IMR-90 (cell line): ENCODE measurements around the gene SPACDR. TPM values are rescaled to one million over a fixed set of nuclear protein-coding genes. Genes with fewer than 3 reads are reported as not detected.

Source experiments
- ATAC-seq: fragments of 200-7000 bp; cut with Tn5 transposase; 2 replicates; pipeline ENCODE4 v1.9.1; 2020; ENCODE audit warnings: low read depth, mild to moderate bottlenecking, moderate library complexity
- BruUV-seq: library from RNA; stranded (reverse); fragments of 400-500 nt; replicated peaks from 2 replicates; lab custom pipeline; 2021; lab: Mats Ljungman, UMichigan
- CTCF ChIA-PET: fragments of 300-600 bp; formaldehyde crosslinking; extraction: SDS; loops from one replicate; lab custom pipeline; 2021; ENCODE audit warnings: antibody characterized with exemption; lab: Yijun Ruan, JAX
- POLR2A ChIA-PET: fragments of 300-600 bp; sonication (Branson Sonifier 250); formaldehyde crosslinking; loops from one replicate; lab custom pipeline; 2022; ENCODE audit warnings: antibody characterized with exemption; ENCODE audit not compliant: unreplicated experiment; lab: Charles Lee
- DNase-seq: peaks from one replicate; pipeline ENCODE4 v3.0.0; 2013
- H2AFZ ChIP-seq: replicated peaks from 2 replicates; pipeline ENCODE3; 2013; ENCODE audit warnings: low read length, mild to moderate bottlenecking; ENCODE audit not compliant: poor library complexity
- H2AK5ac ChIP-seq: 2 replicates; pipeline ENCODE4 v1.6.1; 2013; ENCODE audit warnings: low read depth, low read length, inconsistent platforms
- H2AK9ac ChIP-seq: replicated peaks from 2 replicates; pipeline ENCODE3; 2013; ENCODE audit warnings: mild to moderate bottlenecking, low read depth, low read length, moderate library complexity; ENCODE audit not compliant: poor library complexity
- H2BK120ac ChIP-seq: 2 replicates; pipeline ENCODE4 v1.6.1; 2013; ENCODE audit warnings: low read depth, low read length, inconsistent platforms
- H2BK15ac ChIP-seq: 3 replicates; pipeline ENCODE4 v1.6.1; 2013; ENCODE audit warnings: low read depth, low read length, inconsistent platforms
- H2BK20ac ChIP-seq: 2 replicates; pipeline ENCODE4 v1.6.1; 2013; ENCODE audit warnings: low read depth, mild to moderate bottlenecking, inconsistent platforms, low read length, moderate library complexity
- H2BK5ac ChIP-seq: 2 replicates; pipeline ENCODE4 v1.6.1; 2013; ENCODE audit warnings: mild to moderate bottlenecking, low read depth, low read length, inconsistent platforms; ENCODE audit not compliant: poor library complexity, severe bottlenecking
- H3K14ac ChIP-seq: replicated peaks from 2 replicates; pipeline ENCODE4 v1.6.1; 2013; ENCODE audit warnings: low read depth, low read length, inconsistent platforms
- H3K18ac ChIP-seq: 2 replicates; pipeline ENCODE4 v1.6.1; 2013; ENCODE audit warnings: low read depth, low read length, control low read depth
- H3K23ac ChIP-seq: 2 replicates; pipeline ENCODE4 v1.6.1; 2013; ENCODE audit warnings: low read depth, low read length, inconsistent platforms
- H3K27ac ChIP-seq: 2 replicates; pipeline ENCODE4 v1.5.1; 2013; ENCODE audit warnings: mild to moderate bottlenecking, control low read depth, low read length; ENCODE audit not compliant: insufficient read depth
- H3K27me3 ChIP-seq: 2 replicates; pipeline ENCODE4 v1.6.1; 2013; ENCODE audit warnings: low read length; ENCODE audit not compliant: control insufficient read depth, insufficient read depth
- H3K36me3 ChIP-seq: 2 replicates; pipeline ENCODE4 v1.6.1; 2013; ENCODE audit warnings: low read length, mixed read lengths; ENCODE audit not compliant: control insufficient read depth, insufficient read depth
- H3K4ac ChIP-seq: 2 replicates; pipeline ENCODE4 v1.6.1; 2013; ENCODE audit warnings: low read depth, low read length, inconsistent platforms
- H3K4me1 ChIP-seq: 2 replicates; pipeline ENCODE4 v1.6.1; 2013; ENCODE audit warnings: low read length, mixed read lengths; ENCODE audit not compliant: control insufficient read depth, insufficient read depth
- H3K4me2 ChIP-seq: 2 replicates; pipeline ENCODE4 v1.6.1; 2013; ENCODE audit warnings: low read depth, mild to moderate bottlenecking, control low read depth, low read length, moderate library complexity
- H3K4me3 ChIP-seq: 2 replicates; pipeline ENCODE4 v1.5.1; 2013; ENCODE audit warnings: low read depth, mild to moderate bottlenecking, control low read depth, low read length, moderate library complexity; ENCODE audit not compliant: insufficient read depth
- H3K56ac ChIP-seq: 2 replicates; pipeline ENCODE4 v1.6.1; 2013; ENCODE audit warnings: low read length, inconsistent platforms; ENCODE audit not compliant: insufficient read depth; ENCODE audit errors: extremely low read depth
- H3K79me1 ChIP-seq, 2 experiments: 2 replicates each; pipeline ENCODE4 v1.6.1; 2013; ENCODE audit warnings: low read length in 2 of 2, inconsistent platforms in 1 of 2, low read depth in 1 of 2
- H3K9ac ChIP-seq: 2 replicates; pipeline ENCODE4 v1.6.1; 2013; ENCODE audit warnings: low read depth, low read length, control low read depth
- H3K9me1 ChIP-seq: 2 replicates; pipeline ENCODE4 v1.6.1; 2013; ENCODE audit warnings: low read length, inconsistent platforms; ENCODE audit not compliant: insufficient read depth
- H3K9me3 ChIP-seq: 2 replicates; pipeline ENCODE4 v1.6.1; 2013; ENCODE audit warnings: low read length; ENCODE audit not compliant: control insufficient read depth, insufficient read depth
- H4K20me1 ChIP-seq: 2 replicates; pipeline ENCODE4 v1.6.1; 2013; ENCODE audit warnings: low read length, inconsistent platforms; ENCODE audit not compliant: insufficient read depth
- H4K5ac ChIP-seq: 2 replicates; pipeline ENCODE4 v1.6.1; 2013; ENCODE audit warnings: mild to moderate bottlenecking, low read depth, low read length, control low read depth
- H4K8ac ChIP-seq, 2 experiments: 2 replicates each; pipeline ENCODE4 v1.6.1; 2013; ENCODE audit warnings: low read depth in 2 of 2, low read length in 2 of 2, control low read depth in 1 of 2, inconsistent platforms in 1 of 2
- H4K91ac ChIP-seq: 2 replicates; pipeline ENCODE4 v1.6.1; 2013; ENCODE audit warnings: low read depth, low read length, inconsistent platforms; ENCODE audit not compliant: insufficient read depth
- BHLHE40 ChIP-seq: fragments of 150-350 bp; IDR thresholded peaks from 2 replicates; pipeline ENCODE4 v1.6.1; 2016; ENCODE audit warnings: mild to moderate bottlenecking, low read depth, low read length
- CEBPB ChIP-seq: IDR thresholded peaks from 2 replicates; pipeline ENCODE4 v1.6.1; 2012; ENCODE audit warnings: low read depth, low read length, improper control_type of control experiment
- CHD1 ChIP-seq: IDR thresholded peaks from 2 replicates; pipeline ENCODE4 v1.6.1; 2012; ENCODE audit warnings: low read depth, low read length, improper control_type of control experiment
- CTCF ChIP-seq: conservative IDR thresholded peaks from 2 replicates; pipeline ENCODE4 v1.5.1; 2012; ENCODE audit warnings: mild to moderate bottlenecking, low read depth, low read length, improper control_type of control experiment
- MAFK ChIP-seq: IDR thresholded peaks from 2 replicates; pipeline ENCODE4 v1.6.1; 2012; ENCODE audit warnings: low read depth, low read length, improper control_type of control experiment
- MAZ ChIP-seq: IDR thresholded peaks from 2 replicates; pipeline ENCODE4 v1.6.1; 2012; ENCODE audit warnings: low read depth, mild to moderate bottlenecking, low read length, improper control_type of control experiment, moderate library complexity, borderline replicate concordance
- MXI1 ChIP-seq: IDR thresholded peaks from 2 replicates; pipeline ENCODE4 v1.6.1; 2012; ENCODE audit warnings: low read depth, mild to moderate bottlenecking, low read length, moderate library complexity, borderline replicate concordance
- NFE2L2 ChIP-seq: fragments of 150-350 bp; IDR thresholded peaks from 2 replicates; pipeline ENCODE4 v1.6.1; 2016; ENCODE audit warnings: low read depth, mild to moderate bottlenecking, low read length
- POLR2A ChIP-seq: IDR thresholded peaks from 2 replicates; pipeline ENCODE4 v1.6.1; 2012; ENCODE audit warnings: mild to moderate bottlenecking, low read depth, low read length
- RAD21 ChIP-seq: IDR thresholded peaks from 2 replicates; pipeline ENCODE4 v1.6.1; 2012; ENCODE audit warnings: low read length, improper control_type of control experiment
- RCOR1 ChIP-seq: IDR thresholded peaks from 2 replicates; pipeline ENCODE4 v1.6.1; 2012; ENCODE audit warnings: mild to moderate bottlenecking, low read length, improper control_type of control experiment; ENCODE audit not compliant: insufficient replicate concordance
- RFX5 ChIP-seq: IDR thresholded peaks from 2 replicates; pipeline ENCODE4 v1.8.0; 2012; ENCODE audit warnings: low read depth, mild to moderate bottlenecking, low read length, moderate library complexity
- SMC3 ChIP-seq: fragments of 150-350 bp; IDR thresholded peaks from 2 replicates; pipeline ENCODE4 v1.6.1; 2016; ENCODE audit warnings: low read depth, mild to moderate bottlenecking, antibody characterized with exemption, low read length, moderate library complexity
- USF2 ChIP-seq: fragments of 150-350 bp; IDR thresholded peaks from 2 replicates; pipeline ENCODE4 v1.6.1; 2017; ENCODE audit warnings: mild to moderate bottlenecking, antibody characterized with exemption, low read length, low read depth
- WGBS, 2 experiments: methylation state at CpG; one replicate each; pipeline versions ENCODE4 v1.1.5 to v1.1.7; 2013; ENCODE audit warnings: missing lambda C conversion rate in 2 of 2; ENCODE audit not compliant: insufficient read length in 1 of 2; ENCODE audit errors: extremely low coverage in 2 of 2; 5-methylcytosine and 5-hydroxymethylcytosine counted together
- dilution Hi-C: fragments of 300-500 bp; cut with HindIII; formaldehyde crosslinking; loops from one replicate; pipeline ENCODE4 v1.14.3; 2018; ENCODE audit warnings: low sequenced_read_pairs; ENCODE audit not compliant: unreplicated experiment
- in situ Hi-C: fragments of 300-500 bp; cut with MboI; formaldehyde crosslinking; loops from 3 replicates; pipeline ENCODE4 v1.14.3; 2019; ENCODE audit warnings: low sequenced_read_pairs, inconsistent platforms, mixed read lengths
- intact Hi-C: fragments of 100-400 bp; cut with micrococcal nuclease; formaldehyde crosslinking; loops from 2 replicates; pipeline ENCODE4 v1.10.0; 2022
- polyA plus RNA-seq, 3 experiments: library from polyadenylated mRNA; depleted of rRNA; stranded (reverse); fragments of >200 nt; gene quantifications; 2 replicates each; pipeline ENCODE4 v1.2.3, GENCODE V29; 2012; ENCODE audit warnings: low replicate concordance in 1 of 3
- total RNA-seq: library from RNA; depleted of rRNA; stranded (reverse); fragments of >200 nt; gene quantifications from 2 replicates; pipeline ENCODE4 v1.2.3, GENCODE V29; 2012
- TF ChIP-seq, protein P1 (sequence below): fragments of 150-350 bp; IDR thresholded peaks from 2 replicates; pipeline ENCODE4 v1.6.1; 2016; ENCODE audit warnings: low read depth, mild to moderate bottlenecking, low read length, moderate library complexity, borderline replicate concordance

Gene SPACDR
- total and polyA plus RNA-seq, 2 of the 4 experiments (the other 2 are of a cell fraction), result 0.54 to 2.1 TPM

GRCh38 chr7:100489121-100489520, 25.1 kb upstream of the SPACDR start:
- in situ Hi-C loops, result no loop called here
- Histone ChIP-seq H2AFZ (no peak overlapping the region), H3K56ac (no peak overlapping the region), H3K4me3 (no peak overlapping the region), H3K27ac (no peak overlapping the region), H4K8ac (no peak overlapping the region), H4K91ac (no peak overlapping the region), H3K14ac (no peak overlapping the region), H3K4me1 (no peaks in the 10 kb centered on the region; the same call in 1 of the 2 replicates), H3K79me1 (no peaks in the 10 kb centered on the region), H2BK20ac (no peak overlapping the region), H3K27me3 (peaks cover 12% of the 10 kb centered on the region; the same call in 1 of the 2 replicates), H2BK120ac (no peak overlapping the region), H3K4ac (no peak overlapping the region), H3K23ac (no peak overlapping the region), H2BK15ac (no peak overlapping the region), H4K5ac (no peak overlapping the region), H3K36me3 (no peaks in the 10 kb centered on the region), H3K18ac (no peak overlapping the region), H3K9me1 (no peaks in the 10 kb centered on the region), H2BK5ac (no peak overlapping the region), H3K9ac (no peak overlapping the region), H4K20me1 (0 out of 2 replicates have a peak, but pooled peaks cover 3% of the 10 kb centered on the region), H2AK9ac (no peak overlapping the region), H3K4me2 (no peak overlapping the region), H3K9me3 (no peaks in the 10 kb centered on the region), H2AK5ac (no peak overlapping the region)
- no TSS peak for BruUV-seq
- CTCF ChIA-PET, result no interaction called here
- DNase-seq (no peak), ATAC-seq (no peak)
- whole genome bisulfite sequencing, 2 experiments, result 68% methylated on average over 3 of the region's 10 CpGs; no CpG with 5 or more reads in 1 of the 2 experiments
- TF ChIP-seq CEBPB (no peak), BHLHE40 (no peak), MXI1 (no peak), MAZ (no peak), RCOR1 (no peak), RFX5 (no peak), NFE2L2 (no peak), SMC3 (no peak), MAFK (no peak), CHD1 (no peak), POLR2A (no peak), USF2 (no peak), CTCF (no peak), RAD21 (no peak)
- TF ChIP-seq, protein P1, sequence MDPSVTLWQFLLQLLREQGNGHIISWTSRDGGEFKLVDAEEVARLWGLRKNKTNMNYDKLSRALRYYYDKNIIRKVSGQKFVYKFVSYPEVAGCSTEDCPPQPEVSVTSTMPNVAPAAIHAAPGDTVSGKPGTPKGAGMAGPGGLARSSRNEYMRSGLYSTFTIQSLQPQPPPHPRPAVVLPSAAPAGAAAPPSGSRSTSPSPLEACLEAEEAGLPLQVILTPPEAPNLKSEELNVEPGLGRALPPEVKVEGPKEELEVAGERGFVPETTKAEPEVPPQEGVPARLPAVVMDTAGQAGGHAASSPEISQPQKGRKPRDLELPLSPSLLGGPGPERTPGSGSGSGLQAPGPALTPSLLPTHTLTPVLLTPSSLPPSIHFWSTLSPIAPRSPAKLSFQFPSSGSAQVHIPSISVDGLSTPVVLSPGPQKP, result no peak
- dilution Hi-C loops, result no loop called here
- intact Hi-C loops, result no loop called here
- POLR2A ChIA-PET, result no interaction called here
